ENCODE results near the gene C4A.
"Not testable (repeated sequence)": the region's sequence is repeated elsewhere in the genome, so short reads cannot be mapped to it uniquely, and the experiment has no call there.

The C4A gene

DNA sequence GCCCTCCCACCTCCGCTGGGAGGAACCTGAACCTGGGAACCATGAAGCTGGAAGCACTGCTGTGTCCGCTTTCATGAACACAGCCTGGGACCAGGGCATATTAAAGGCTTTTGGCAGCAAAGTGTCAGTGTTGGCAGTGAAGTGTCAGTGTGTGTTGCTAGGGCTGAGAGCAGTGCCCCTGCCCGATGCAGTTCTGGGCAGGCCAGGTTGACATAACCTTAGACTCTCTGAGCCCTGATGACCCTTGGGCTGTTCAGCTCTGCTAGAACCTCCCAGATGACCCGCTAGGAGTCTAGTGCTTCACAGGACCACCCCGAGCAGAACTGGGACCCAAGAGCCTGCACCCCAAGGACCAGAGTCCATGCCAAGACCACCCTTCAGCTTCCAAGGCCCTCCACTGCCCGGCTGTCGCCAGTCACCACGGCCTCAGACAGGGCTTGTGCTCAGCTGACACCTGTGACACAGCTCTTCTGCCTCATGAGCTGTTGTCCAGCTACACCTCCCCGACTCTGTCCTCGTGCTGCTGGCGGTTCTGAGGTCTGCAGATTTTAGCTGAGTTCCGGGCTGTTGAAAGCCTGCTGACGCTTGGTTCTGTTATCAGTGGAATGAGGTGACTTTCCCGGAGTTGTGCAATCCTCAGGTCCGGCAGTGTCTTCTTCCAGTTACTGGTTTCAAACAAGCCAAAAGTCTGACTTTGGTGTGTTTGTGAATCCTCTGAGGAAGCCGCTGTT is 53.6 kb downstream of the C4A start:
- not testable (repeated sequence) for DNase-seq (ENCODE audit: low spot score)

DNA sequence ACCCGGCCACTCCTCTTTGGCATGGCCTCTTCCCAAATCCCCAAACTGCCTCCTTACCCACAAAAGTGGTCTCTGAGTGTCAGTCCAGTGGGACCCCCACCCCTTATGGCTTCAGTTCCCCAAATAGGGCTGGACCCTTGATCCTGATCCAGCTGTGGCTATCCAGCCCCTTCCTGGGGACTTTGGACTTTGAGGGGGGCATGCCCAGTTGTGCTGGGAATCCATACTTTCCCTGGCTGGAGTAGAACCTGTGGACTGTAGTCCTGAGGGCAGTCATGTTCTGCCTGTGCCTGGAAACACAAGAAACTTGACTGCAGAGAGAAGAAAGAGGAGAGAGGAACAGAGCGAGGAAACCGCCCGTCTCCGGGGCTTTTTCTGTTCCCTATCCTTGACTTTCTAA is 55.3 kb downstream of the C4A start:
- DNase-seq (ENCODE audit: low spot score) = not testable (repeated sequence)

DNA sequence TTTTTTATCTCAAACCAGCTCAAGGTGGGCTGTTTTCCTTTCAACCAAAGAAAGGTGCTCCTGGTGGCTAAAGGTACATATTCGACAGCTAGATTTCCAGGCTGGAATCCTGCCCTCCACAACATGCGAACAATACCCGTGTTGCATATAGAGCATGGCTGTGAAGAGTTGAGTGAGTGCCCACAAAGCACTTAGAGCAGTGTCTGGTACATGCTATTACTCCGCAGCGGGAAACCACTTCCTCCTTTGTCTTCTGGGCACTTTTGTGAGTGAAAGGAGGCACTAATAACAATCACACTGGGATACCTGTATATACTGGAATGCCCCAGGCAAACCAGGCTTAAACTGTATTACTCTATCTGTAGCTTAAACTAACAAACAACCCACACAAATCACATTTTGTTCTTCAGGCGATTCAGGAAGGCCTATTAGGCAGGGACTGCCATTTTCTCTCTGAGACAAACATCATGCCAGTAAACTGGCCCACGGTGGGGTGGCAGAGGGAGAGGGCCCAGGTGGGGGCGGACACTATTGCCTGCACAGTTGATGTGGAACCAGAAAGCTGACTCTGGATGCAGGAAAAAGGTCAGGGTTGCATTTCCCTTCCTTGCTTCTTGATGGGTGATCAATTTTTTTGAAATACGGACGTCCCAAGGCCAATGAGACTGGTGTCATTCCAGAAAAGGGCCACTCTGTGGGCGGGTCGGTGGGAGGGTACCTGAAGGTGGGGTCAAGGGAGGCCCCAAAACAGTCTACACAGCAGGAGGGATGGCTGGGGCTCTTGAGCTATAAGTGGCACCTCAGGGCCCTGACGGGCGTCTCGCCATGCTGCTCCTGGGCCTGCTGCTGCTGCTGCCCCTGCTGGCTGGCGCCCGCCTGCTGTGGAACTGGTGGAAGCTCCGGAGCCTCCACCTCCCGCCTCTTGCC is 56.0 kb downstream of the C4A start, which contains the start of gene CYP21A2:
TSS of gene CYP21A2 (plus strand) at position 818 of the 927 bp plus-strand sequence. CDS start at position 826, 8 bp downstream.
- DNase-seq (ENCODE audit: low spot score) = not testable (repeated sequence)

DNA sequence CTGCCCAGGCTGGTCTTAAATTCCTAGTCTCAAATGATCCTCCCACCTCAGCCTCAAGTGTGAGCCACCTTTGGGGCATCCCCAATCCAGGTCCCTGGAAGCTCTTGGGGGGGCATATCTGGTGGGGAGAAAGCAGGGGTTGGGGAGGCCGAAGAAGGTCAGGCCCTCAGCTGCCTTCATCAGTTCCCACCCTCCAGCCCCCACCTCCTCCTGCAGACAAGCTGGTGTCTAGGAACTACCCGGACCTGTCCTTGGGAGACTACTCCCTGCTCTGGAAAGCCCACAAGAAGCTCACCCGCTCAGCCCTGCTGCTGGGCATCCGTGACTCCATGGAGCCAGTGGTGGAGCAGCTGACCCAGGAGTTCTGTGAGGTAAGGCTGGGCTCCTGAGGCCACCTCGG is 57.0 kb downstream of the C4A start:
- not testable (repeated sequence) for DNase-seq (ENCODE audit: low spot score)

DNA sequence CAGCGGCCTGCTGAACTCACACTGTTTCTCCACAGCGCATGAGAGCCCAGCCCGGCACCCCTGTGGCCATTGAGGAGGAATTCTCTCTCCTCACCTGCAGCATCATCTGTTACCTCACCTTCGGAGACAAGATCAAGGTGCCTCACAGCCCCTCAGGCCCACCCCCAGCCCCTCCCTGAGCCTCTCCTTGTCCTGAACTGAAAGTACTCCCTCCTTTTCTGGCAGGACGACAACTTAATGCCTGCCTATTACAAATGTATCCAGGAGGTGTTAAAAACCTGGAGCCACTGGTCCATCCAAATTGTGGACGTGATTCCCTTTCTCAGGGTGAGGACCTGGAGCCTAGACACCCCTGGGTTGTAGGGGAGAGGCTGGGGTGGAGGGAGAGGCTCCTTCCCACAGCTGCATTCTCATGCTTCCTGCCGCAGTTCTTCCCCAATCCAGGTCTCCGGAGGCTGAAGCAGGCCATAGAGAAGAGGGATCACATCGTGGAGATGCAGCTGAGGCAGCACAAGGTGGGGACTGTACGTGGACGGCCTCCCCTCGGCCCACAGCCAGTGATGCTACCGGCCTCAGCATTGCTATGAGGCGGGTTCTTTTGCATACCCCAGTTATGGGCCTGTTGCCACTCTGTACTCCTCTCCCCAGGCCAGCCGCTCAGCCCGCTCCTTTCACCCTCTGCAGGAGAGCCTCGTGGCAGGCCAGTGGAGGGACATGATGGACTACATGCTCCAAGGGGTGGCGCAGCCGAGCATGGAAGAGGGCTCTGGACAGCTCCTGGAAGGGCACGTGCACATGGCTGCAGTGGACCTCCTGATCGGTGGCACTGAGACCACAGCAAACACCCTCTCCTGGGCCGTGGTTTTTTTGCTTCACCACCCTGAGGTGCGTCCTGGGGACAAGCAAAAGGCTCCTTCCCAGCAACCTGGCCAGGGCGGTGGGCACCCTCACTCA is 57.7 kb downstream of the C4A start:
- not testable (repeated sequence) for DNase-seq (ENCODE audit: low spot score)

DNA sequence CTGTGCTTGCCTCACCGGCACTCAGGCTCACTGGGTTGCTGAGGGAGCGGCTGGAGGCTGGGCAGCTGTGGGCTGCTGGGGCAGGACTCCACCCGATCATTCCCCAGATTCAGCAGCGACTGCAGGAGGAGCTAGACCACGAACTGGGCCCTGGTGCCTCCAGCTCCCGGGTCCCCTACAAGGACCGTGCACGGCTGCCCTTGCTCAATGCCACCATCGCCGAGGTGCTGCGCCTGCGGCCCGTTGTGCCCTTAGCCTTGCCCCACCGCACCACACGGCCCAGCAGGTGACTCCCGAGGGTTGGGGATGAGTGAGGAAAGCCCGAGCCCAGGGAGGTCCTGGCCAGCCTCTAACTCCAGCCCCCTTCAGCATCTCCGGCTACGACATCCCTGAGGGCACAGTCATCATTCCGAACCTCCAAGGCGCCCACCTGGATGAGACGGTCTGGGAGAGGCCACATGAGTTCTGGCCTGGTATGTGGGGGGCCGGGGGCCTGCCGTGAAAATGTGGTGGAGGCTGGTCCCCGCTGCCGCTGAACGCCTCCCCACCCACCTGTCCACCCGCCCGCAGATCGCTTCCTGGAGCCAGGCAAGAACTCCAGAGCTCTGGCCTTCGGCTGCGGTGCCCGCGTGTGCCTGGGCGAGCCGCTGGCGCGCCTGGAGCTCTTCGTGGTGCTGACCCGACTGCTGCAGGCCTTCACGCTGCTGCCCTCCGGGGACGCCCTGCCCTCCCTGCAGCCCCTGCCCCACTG is 58.6 kb downstream of the C4A start:
- DNase-seq (ENCODE audit: low spot score) = not testable (repeated sequence)

DNA sequence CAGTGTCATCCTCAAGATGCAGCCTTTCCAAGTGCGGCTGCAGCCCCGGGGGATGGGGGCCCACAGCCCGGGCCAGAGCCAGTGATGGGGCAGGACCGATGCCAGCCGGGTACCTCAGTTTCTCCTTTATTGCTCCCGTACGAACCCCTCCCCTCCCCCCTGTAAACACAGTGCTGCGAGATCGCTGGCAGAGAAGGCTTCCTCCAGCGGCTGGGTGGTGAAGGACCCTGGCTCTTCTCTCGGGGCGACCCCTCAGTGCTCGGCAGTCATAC is 59.1 kb downstream of the C4A start:
- DNase-seq (ENCODE audit: low spot score) = not testable (repeated sequence)

DNA sequence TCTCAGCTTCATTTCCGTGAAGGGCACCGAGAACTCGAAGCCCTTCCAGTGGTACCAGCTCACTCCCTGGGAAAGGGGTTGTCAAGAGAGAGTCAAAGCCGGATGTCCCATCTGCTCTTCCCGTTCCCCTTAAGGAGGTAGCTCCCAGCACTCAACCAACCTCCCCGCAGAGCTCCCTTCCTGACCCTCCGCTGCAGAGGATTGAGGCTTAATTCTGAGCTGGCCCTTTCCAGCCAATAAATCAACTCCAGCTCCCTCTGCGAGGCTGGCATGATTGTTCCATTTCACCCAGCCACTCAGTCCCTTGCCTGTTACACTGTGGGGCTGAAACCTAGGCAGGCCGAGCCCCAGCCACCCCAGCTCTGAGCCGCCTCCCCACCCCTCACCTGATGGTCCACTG is 59.5 kb downstream of the C4A start:
- DNase-seq (ENCODE audit: low spot score) = not testable (repeated sequence)

DNA sequence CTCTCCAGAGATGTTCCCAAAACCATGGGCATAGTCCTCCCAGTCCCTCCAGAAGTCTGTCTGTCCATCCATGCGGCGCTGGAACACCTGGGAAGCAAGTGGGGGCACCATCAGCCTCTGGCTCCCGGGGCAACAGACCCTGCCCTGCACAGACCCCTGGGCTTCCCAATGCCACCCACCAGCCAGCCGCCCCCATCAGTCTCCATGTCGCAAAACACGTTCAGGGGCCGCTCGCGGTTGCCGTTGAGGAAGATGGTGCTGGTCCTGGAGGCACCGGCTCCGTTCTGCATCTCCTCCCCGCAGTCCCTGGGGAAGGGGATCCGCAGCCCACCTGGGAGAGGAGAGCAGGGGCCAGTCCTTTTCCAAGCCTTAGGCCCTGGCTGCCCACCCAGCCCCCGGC is 60.4 kb downstream of the C4A start:
- not testable (repeated sequence) for DNase-seq (ENCODE audit: low spot score)

DNA sequence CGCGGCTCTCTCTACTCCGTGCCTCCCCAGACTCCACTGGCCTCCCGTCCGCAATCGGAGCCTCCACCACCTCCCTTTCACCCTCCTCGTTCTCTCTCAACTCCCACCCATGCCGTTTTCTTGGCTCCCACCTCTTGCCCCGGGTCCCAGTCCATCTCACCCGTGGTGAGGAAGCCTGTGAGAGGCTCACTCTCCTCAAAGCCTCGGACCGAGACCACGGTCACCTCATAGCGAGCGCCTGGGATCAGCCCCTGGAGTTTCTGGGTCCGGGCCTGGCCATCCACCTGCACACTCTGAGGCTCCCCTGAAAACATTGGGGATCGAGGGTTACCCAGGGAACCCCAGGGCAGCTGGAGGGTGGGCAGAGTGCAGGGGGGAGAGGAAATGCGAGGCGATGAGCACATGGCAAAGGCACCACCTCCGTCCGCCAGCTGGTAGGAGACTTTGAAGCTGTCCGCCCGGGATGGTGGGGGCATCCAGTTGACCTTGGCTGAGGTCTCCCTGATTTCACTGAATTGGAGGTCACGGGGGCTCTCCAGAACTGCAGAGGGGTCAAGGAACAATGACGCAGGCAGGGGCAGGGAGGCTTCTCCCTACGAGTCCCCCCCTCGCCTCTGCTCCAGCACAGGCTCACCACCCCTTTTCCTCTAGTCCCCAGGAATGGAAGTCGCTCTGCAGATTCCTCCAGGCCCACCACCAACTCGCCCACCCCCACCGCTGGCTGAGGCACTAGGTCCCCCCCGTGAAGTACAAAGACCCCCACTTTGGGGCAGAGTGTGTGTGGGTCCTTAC is 61.9 kb downstream of the C4A start:
- DNase-seq (ENCODE audit: low spot score) = not testable (repeated sequence)

DNA sequence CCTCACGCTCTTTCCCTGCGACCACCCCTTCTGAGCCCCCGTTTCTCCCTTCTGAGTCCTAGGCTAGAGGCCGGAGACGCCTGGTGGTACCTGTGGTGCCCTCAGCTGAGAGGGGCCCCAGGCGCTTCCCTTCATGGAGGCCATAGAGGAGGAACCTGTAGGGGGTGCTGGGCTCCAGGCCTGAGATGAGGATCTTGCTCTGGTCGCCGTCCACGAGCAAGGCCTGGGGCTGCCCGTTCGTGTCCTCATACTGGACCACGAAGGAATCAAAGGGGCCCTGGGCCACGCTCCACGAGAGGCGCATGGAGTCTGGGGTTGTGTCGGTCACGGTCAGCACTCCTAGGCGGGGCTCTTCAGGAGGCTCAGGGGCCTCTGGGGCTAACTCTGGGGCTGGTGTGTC is 63.1 kb downstream of the C4A start:
- DNase-seq (ENCODE audit: low spot score) = not testable (repeated sequence)

DNA sequence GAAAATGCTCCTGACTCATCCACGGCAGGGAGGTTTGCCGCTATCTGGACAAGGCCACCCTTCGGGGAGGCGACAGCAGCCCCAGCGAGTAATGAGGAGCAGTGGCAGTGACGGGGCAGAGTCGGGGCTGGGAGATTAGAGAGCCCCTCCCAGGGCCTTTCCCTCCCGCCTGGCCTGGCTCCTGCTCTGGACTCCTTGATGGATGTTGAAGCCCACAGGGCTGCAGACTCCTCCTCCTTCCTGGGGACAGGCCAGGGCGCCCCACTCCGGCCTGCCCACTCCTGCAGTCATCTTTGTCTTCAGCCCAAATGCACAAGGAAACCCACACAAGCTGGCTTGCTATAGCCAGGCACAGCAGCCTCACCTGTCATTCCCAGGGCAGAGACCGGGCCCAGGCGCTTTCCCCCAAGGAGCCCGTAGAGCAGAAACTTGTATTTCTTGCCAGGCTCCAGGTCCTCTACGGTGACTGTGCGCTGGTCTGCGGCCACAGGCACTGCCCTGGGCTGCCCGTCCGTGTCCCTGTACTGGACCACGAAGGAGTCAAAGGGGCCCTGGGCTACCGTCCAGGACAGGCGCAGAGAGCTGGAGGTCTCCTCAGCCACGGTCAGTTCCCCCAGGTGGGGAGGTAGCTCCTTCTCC is 64.1 kb downstream of the C4A start:
- DNase-seq (ENCODE audit: low spot score) = no peak

DNA sequence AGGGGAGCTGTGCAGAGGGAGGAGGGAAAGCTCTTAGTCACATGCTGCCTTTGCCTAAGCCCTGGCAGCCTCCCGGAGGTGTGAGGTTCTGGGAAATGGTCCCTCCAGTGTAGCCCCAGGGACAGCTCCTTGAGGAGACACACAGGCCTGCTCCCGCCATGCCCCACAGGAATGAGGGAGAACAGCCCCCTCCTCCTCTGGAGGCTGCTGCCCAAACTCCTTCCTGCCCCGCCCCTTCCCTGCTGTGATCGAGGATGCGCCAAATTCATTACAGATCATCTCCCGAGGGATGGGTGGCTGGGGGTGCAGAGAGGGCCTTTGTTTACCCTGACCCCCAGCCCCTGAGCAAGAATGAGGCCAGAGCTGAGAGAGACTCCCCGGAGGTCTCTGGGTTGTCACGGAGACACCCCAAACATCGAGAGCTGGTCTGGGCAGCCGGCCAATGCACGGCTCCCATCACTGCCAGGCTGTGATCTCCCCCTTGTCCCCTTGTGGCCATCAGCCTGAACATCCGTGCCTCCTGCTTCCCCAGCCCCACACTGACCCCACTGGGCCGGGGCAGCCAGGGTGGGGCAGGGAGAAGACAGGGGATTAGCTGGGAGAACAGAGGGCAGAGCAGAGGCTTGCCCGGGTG is 64.7 kb downstream of the C4A start:
- DNase-seq (ENCODE audit: low spot score) = no peak

DNA sequence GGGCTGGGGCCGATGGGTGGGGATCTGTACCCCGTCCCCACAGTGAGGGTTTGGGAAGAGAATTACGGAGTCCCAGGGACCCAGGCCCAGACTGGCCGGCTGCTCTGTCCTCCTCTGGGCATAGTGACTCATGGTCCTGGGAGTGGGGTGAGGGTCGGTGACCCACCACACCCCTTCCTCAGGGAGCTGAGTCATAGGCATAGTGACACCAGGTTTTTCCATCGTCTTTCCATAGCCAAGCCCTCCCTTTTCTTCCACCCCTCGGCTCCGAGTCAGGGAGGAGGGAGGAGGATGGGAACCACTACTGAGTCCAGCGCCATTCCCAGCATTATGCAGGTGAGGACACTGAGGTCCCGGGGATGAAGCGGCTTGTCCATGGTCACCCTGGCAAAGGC is 65.2 kb downstream of the C4A start:
- no peak for DNase-seq (ENCODE audit: low spot score)

DNA sequence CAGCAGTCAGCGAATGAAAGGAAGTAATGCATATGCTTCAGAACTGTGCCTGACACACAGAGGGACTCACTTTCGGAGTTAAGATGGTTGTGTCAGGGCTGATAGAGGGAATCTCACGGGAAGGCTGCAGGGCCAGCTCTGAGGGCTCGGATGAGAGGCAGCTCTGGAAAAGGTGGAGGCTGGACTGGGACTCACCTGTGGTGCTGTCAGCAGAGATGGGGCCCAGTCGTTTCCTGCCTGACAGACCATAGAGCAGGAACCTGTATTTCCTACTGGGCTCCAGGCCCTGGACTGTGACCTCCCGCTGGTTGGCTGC is 65.6 kb downstream of the C4A start:
- DNase-seq (ENCODE audit: low spot score) = no peak

DNA sequence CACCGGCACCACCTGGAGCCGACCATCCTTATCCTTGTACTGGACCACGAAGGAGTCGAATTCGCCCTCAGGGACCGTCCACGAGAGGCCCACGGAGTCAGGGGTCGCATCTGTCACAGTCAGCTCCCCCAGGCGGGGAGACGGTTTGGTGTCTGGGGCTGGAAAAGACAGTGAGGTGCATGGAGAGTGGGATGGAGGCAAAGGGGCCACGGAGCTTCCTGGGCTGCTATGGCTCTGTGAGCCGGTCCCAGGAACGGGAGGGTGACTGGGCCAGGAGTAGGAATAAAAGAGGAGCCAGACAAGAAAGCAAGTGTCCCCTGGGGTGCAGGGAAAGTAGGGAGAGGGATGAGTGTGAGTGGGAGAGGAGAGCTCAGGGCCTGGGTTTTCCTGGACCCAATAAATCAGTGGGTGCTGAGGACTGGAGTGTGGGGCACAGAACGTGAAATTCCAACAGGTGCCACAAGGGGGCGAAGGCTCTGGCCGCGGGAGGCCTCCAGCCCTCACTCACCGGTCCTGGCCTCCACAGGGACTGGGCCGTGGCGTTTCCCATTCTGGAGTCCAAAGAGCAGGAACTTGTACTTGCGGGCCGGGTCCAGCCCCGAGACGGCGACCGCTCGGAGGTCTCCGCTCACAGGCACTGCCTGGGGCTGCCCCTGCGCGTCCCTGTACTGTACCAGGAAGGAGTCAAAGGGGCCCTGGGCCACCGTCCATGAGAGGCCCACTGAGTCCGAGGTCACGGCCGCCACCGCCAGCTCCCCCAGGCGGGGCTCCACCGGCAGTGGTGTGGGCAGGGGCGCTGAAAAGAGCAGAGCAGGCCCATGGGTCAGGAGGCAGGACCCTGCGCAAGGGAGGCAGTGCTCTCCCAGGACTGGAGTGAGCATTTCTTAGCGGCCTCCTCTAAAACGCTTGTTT is 66.3 kb downstream of the C4A start:
- DNase-seq (ENCODE audit: low spot score) = peak; percentile 87

DNA sequence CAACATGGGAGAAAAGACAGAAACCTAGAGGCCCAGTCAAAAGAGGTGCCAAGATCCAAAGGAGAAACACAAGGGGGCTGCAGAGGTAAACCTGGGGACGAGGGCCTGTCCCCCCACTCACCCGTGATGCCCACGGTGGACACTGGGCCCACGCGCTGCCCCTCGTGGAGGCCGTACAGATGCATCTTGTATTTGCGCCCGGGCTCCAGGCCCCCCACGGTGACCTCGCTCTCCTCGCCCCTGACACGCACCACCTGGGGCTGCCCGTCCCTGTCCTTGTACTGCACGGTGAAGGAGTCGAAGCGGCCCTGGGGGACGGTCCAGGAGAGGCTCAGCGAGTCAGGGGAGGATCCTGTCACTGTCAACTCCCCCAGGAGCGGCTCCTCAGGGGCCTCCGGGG is 67.3 kb downstream of the C4A start:
- DNase-seq (ENCODE audit: low spot score) = not testable (repeated sequence)

DNA sequence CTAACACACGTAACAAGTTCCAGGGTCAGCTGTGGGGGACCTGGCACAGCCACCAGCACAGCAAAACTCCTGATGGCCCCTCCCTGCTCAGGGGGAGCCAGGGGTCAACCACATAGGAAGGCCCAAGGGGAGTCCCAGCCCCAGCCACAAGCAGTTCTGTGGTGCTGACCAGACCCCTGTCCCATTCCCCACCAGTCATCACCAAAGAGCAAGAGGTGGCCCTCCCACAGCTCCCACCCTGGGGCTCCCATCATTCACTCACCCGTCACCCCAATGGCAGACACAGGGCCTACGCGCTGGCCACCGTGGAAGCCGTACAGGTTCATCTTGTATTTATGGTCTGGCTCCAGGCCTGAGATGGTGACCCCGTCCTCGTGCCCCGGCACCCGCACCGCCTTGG is 67.9 kb downstream of the C4A start:
- DNase-seq (ENCODE audit: low spot score) = not testable (repeated sequence)

DNA sequence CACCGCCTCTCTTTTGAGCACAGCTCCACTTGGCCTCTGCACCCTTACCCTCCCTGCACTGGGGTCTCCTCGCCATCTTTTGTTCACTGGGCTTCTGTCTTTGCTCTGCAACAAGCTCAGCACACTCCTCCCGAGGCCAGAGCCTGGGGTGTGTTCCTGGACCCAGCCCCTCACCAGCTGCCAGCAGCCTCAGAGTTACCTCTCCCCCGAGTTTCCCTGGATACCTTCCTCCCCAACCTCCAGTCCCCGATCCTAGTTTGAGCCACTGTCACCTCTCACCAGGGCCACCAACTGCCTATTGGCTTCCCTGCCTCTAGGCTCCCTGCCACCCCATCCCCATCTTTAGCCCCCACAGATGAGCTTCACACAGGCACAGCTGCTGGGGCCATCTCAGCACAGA is 68.7 kb downstream of the C4A start:
- no peak for DNase-seq (ENCODE audit: low spot score)
